ENCODE results near the gene KCNH8.

The KCNH8 gene

GRCh38 chr3:19489936-19490335, 341.6 kb downstream of the KCNH8 start:
- DNase-seq: no peak

GRCh38 chr3:19506171-19506570, 357.9 kb downstream of the KCNH8 start:
- no peak for DNase-seq

GRCh38 chr3:19522305-19522704, 374.0 kb downstream of the KCNH8 start:
- DNase-seq: no peak

- no peak for DNase-seq
These were observed 377.8 kb downstream of the KCNH8 start for GRCh38 chr3:19526071-19526470.

GRCh38 chr3:19527746-19528145, 379.4 kb downstream of the KCNH8 start:
- no peak for DNase-seq

- DNase-seq: no peak
These were observed 383.1 kb downstream of the KCNH8 start for GRCh38 chr3:19531426-19531825.

GRCh38 chr3:19539518-19540392, 391.4 kb downstream of the KCNH8 start:
- DNase-seq: no peak

GRCh38 chr3:19540464-19540863, 392.2 kb downstream of the KCNH8 start:
- no peak for DNase-seq

- no peak for DNase-seq
These were observed 393.0 kb downstream of the KCNH8 start for GRCh38 chr3:19541284-19541683.

GRCh38 chr3:19543212-19543841, 395.0 kb downstream of the KCNH8 start:
- DNase-seq: no peak

GRCh38 chr3:19547665-19548464, 399.6 kb downstream of the KCNH8 start:
- DNase-seq: no peak

GRCh38 chr3:19559724-19560442, 411.6 kb downstream of the KCNH8 start:
- no peak for DNase-seq

- no peak for DNase-seq
These were observed 425.3 kb downstream of the KCNH8 start for GRCh38 chr3:19573644-19574043.

GRCh38 chr3:19574268-19574667, 426.0 kb downstream of the KCNH8 start:
- no peak for DNase-seq

GRCh38 chr3:19576343-19576742, 428.0 kb downstream of the KCNH8 start:
- DNase-seq: no peak

All from fibroblast of skin of abdomen (primary cell).